ENCODE measurements around the gene NCAPD2. TPM values are rescaled to one million over a fixed set of nuclear protein-coding genes. Genes with fewer than 3 reads are reported as not detected.
"Not testable (repeated sequence)": the region's sequence is repeated elsewhere in the genome, so short reads cannot be mapped to it uniquely, and the experiment has no call there.

NCAPD2 gene
- total RNA-seq, 2 experiments from 2014 or later = 195 to 201 TPM

GRCh38 chr12:6535697-6535946 is 41.7 kb downstream of the NCAPD2 start:
- Mint-ChIP-seq H3K4me1 (ENCODE audit: low read depth) (peaks cover 69% of the 10 kb centered on the region), H3K27me3 (ENCODE audit: low read depth) (no peaks in the 10 kb centered on the region), H3K36me3 (ENCODE audit: low read depth) (peaks cover 82% of the 10 kb centered on the region), H3K27ac (peak overlapping the region; percentile 100), H3K4me3 (peak overlapping the region; percentile 99), H3K9me3 (ENCODE audit: insufficient read depth) (no peaks in the 10 kb centered on the region)
- CTCF ChIA-PET = interaction anchor here (0.9 to 8.3 kb wide), 7 partner anchors 17 to 201 kb away, joined by 3 to 97 read pairs (median 7); partner anchors contain the start of gene VAMP1
- ATAC-seq (no peak), DNase-seq (no peak)
- POLR2A ChIA-PET = interaction anchor here (0.8 to 7.2 kb wide), 14 partner anchors 16 to 408 kb away, joined by 3 to 74 read pairs (median 4); partner anchors contain the start of genes C12orf57, MRPL51, RNU7-1 and TAPBPL

- DNase-seq (peak; percentile 32), ATAC-seq (no peak)
- no peaks in the 10 kb centered on the region for H3K9me3 Mint-ChIP-seq (ENCODE audit: insufficient read depth)
- CTCF ChIA-PET = interaction anchor here (0.9 to 8.3 kb wide), 7 partner anchors 17 to 202 kb away, joined by 3 to 97 read pairs (median 7); partner anchors contain the start of gene VAMP1
- peaks cover 76% of the 10 kb centered on the region for H3K36me3 Mint-ChIP-seq (ENCODE audit: low read depth)
- H3K4me1 Mint-ChIP-seq (ENCODE audit: low read depth) = peaks cover 69% of the 10 kb centered on the region
- H3K27me3 Mint-ChIP-seq (ENCODE audit: low read depth) = no peaks in the 10 kb centered on the region
- peak overlapping the region; percentile 99 for H3K4me3 Mint-ChIP-seq
- POLR2A ChIA-PET = interaction anchor here (0.7 to 7.2 kb wide), 14 partner anchors 16 to 408 kb away, joined by 3 to 74 read pairs (median 5); partner anchors contain the start of genes C12orf57, MRPL51, RNU7-1 and TAPBPL
- peak overlapping the region; percentile 100 for H3K27ac Mint-ChIP-seq
Measured at GRCh38 chr12:6535960-6536847, 42.3 kb downstream of the NCAPD2 start.

GRCh38 chr12:6536894-6537579 is 43.1 kb downstream of the NCAPD2 start:
- ChIA-PET CTCF (interaction anchor here (0.6 to 8.3 kb wide), 50 partner anchors 9 to 324 kb away, joined by 3 to 97 read pairs (median 4); partner anchors contain the start of genes CD27, CDCA3, COPS7A and MRPL51), POLR2A (interaction anchor here (0.6 to 7.2 kb wide), 9 partner anchors 15 to 113 kb away, joined by 3 to 74 read pairs (median 5); partner anchors contain the start of genes MRPL51 and VAMP1)
- H3K27ac Mint-ChIP-seq = peak overlapping the region; percentile 100
- peaks cover 73% of the 10 kb centered on the region for H3K36me3 Mint-ChIP-seq (ENCODE audit: low read depth)
- H3K27me3 Mint-ChIP-seq (ENCODE audit: low read depth) = no peaks in the 10 kb centered on the region
- ATAC-seq (no peak), DNase-seq (peak; percentile 35)
- no peaks in the 10 kb centered on the region for H3K9me3 Mint-ChIP-seq (ENCODE audit: insufficient read depth)
- peaks cover 72% of the 10 kb centered on the region for H3K4me1 Mint-ChIP-seq (ENCODE audit: low read depth)
- peak overlapping the region; percentile 99 for H3K4me3 Mint-ChIP-seq

GRCh38 chr12:6537580-6538419 is 43.9 kb downstream of the NCAPD2 start:
- Mint-ChIP-seq H3K4me1 (ENCODE audit: low read depth) (peaks cover 72% of the 10 kb centered on the region), H3K36me3 (ENCODE audit: low read depth) (peaks cover 69% of the 10 kb centered on the region), H3K4me3 (peak overlapping the region; percentile 99), H3K27ac (peak overlapping the region; percentile 100)
- ChIA-PET POLR2A (interaction anchor here (0.7 to 7.2 kb wide), 9 partner anchors 14 to 113 kb away, joined by 3 to 74 read pairs (median 5); partner anchors contain the start of genes MRPL51 and VAMP1), CTCF (interaction anchor here (0.6 to 8.3 kb wide), 51 partner anchors 9 to 323 kb away, joined by 3 to 97 read pairs (median 4); partner anchors contain the start of genes CD27, CDCA3, COPS7A and MRPL51)
- H3K27me3 Mint-ChIP-seq (ENCODE audit: low read depth); H3K9me3 Mint-ChIP-seq (ENCODE audit: insufficient read depth); ATAC-seq: not testable (repeated sequence)
- peak; percentile 92 for DNase-seq

GRCh38 chr12:6538420-6539313 is 44.8 kb downstream of the NCAPD2 start:
- H3K36me3 Mint-ChIP-seq (ENCODE audit: low read depth) = peaks cover 65% of the 10 kb centered on the region
- ATAC-seq = no peak
- H3K27ac Mint-ChIP-seq = peak overlapping the region; percentile 100
- H3K9me3 Mint-ChIP-seq (ENCODE audit: insufficient read depth) = no peaks in the 10 kb centered on the region
- POLR2A ChIA-PET = interaction anchor here (0.7 to 7.2 kb wide), 10 partner anchors 13 to 215 kb away, joined by 3 to 74 read pairs (median 4); partner anchors contain the start of genes IFFO1 and VAMP1
- H3K4me3 Mint-ChIP-seq = peak overlapping the region; percentile 99
- DNase-seq = no peak
- H3K4me1 Mint-ChIP-seq (ENCODE audit: low read depth) = peaks cover 68% of the 10 kb centered on the region
- CTCF ChIA-PET = interaction anchor here (1.0 to 8.3 kb wide), 32 partner anchors 10 to 218 kb away, joined by 3 to 97 read pairs (median 6); partner anchors contain the start of genes CD27, MRPL51 and VAMP1
- no peaks in the 10 kb centered on the region for H3K27me3 Mint-ChIP-seq (ENCODE audit: low read depth)

- H3K4me3 Mint-ChIP-seq = peak overlapping the region; percentile 13
- CTCF ChIA-PET = interaction anchor here (0.6 to 8.3 kb wide), 15 partner anchors 10 to 204 kb away, joined by 3 to 97 read pairs (median 5); partner anchors contain the start of genes MRPL51 and VAMP1
- peaks cover 65% of the 10 kb centered on the region for H3K4me1 Mint-ChIP-seq (ENCODE audit: low read depth)
- POLR2A ChIA-PET = interaction anchor here (0.6 to 7.2 kb wide), 9 partner anchors 13 to 216 kb away, joined by 3 to 74 read pairs (median 4); partner anchors contain the start of genes IFFO1 and VAMP1
- ATAC-seq (no peak), DNase-seq (no peak)
- peaks cover 60% of the 10 kb centered on the region for H3K36me3 Mint-ChIP-seq (ENCODE audit: low read depth)
- peak overlapping the region; percentile 54 for H3K27ac Mint-ChIP-seq
- H3K9me3 Mint-ChIP-seq (ENCODE audit: insufficient read depth) = no peaks in the 10 kb centered on the region
- no peaks in the 10 kb centered on the region for H3K27me3 Mint-ChIP-seq (ENCODE audit: low read depth)
Measured at GRCh38 chr12:6539314-6539682, 45.4 kb downstream of the NCAPD2 start.

GRCh38 chr12:6539707-6540134 is 45.8 kb downstream of the NCAPD2 start:
- Mint-ChIP-seq H3K9me3 (ENCODE audit: insufficient read depth) (no peaks in the 10 kb centered on the region), H3K27me3 (ENCODE audit: low read depth) (no peaks in the 10 kb centered on the region), H3K36me3 (ENCODE audit: low read depth) (peaks cover 61% of the 10 kb centered on the region), H3K4me3 (peak overlapping the region; percentile 13), H3K4me1 (ENCODE audit: low read depth) (peaks cover 65% of the 10 kb centered on the region), H3K27ac (peak overlapping the region; percentile 82)
- no peak for ATAC-seq
- CTCF ChIA-PET = interaction anchor here (0.6 to 8.3 kb wide), 14 partner anchors 9 to 205 kb away, joined by 3 to 97 read pairs (median 5); partner anchors contain the start of genes MRPL51 and VAMP1
- POLR2A ChIA-PET = interaction anchor here (0.6 to 7.2 kb wide), 10 partner anchors 12 to 175 kb away, joined by 3 to 74 read pairs (median 4); partner anchors contain the start of genes IFFO1, MRPL51, NOP2 and VAMP1
- no peak for DNase-seq

GRCh38 chr12:6540181-6540877 is 46.4 kb downstream of the NCAPD2 start:
- Mint-ChIP-seq H3K27me3 (ENCODE audit: low read depth) (no peaks in the 10 kb centered on the region), H3K36me3 (ENCODE audit: low read depth) (peaks cover 55% of the 10 kb centered on the region), H3K4me3 (peak overlapping the region; percentile 48), H3K4me1 (ENCODE audit: low read depth) (peaks cover 65% of the 10 kb centered on the region), H3K27ac (peak overlapping the region; percentile 82), H3K9me3 (ENCODE audit: insufficient read depth) (no peaks in the 10 kb centered on the region)
- ATAC-seq = peak; percentile 38
- CTCF ChIA-PET = interaction anchor here (0.9 to 8.3 kb wide), 10 partner anchors 9 to 205 kb away, joined by 3 to 97 read pairs (median 5); partner anchors contain the start of genes MRPL51 and TAPBPL
- DNase-seq = peak; percentile 69
- POLR2A ChIA-PET = interaction anchor here (0.9 to 7.2 kb wide), 9 partner anchors 12 to 116 kb away, joined by 3 to 74 read pairs (median 4); partner anchors contain the start of genes MRPL51, NOP2 and VAMP1
